Neural cell (in vitro differentiated cells): ENCODE results near the gene ACY1. TPM values are rescaled to one million over a fixed set of nuclear protein-coding genes. Genes with fewer than 3 reads are reported as not detected.

Experiments
- H2AFZ ChIP-seq: fragments of 200-600, 300-800 bp; sonication (generic), shearing (Covaris generic); 2 replicates; pipeline ENCODE4 v1.6.0; 2014; ENCODE audit warnings: low read depth, mild to moderate bottlenecking, antibody characterized with exemption, low read length, moderate library complexity
- H3F3A ChIP-seq: fragments of 200-600 bp; shearing (Covaris generic); 2 replicates; pipeline ENCODE4 v1.6.1; 2016; ENCODE audit warnings: mild to moderate bottlenecking, moderate library complexity, mixed read lengths, antibody characterized with exemption, low read length; ENCODE audit not compliant: insufficient read depth, poor library complexity, severe bottlenecking
- H3K27ac ChIP-seq: fragments of 200-600, 300-800 bp; sonication (generic), shearing (Covaris generic); 2 replicates; pipeline ENCODE4 v1.5.1; 2014; ENCODE audit warnings: mild to moderate bottlenecking, low read length, moderate library complexity
- H3K27me3 ChIP-seq: fragments of 300-800, 200-600 bp; sonication (generic), shearing (Covaris generic); 2 replicates; pipeline ENCODE4 v1.6.0; 2014; ENCODE audit warnings: mild to moderate bottlenecking, low read depth, low read length, moderate library complexity; ENCODE audit not compliant: insufficient read depth
- H3K36me3 ChIP-seq: fragments of 300-800, 200-600 bp; sonication (generic), shearing (Covaris generic); 2 replicates; pipeline ENCODE4 v1.5.1; 2014; ENCODE audit warnings: mild to moderate bottlenecking, antibody characterized with exemption, low read length, moderate library complexity; ENCODE audit not compliant: insufficient read depth
- H3K4me2 ChIP-seq: fragments of 300-800, 200-600 bp; sonication (generic), shearing (Covaris generic); 2 replicates; pipeline ENCODE4 v1.6.0; 2014; ENCODE audit warnings: mild to moderate bottlenecking, low read length
- H3K4me3 ChIP-seq: fragments of 300-800, 200-600 bp; sonication (generic), shearing (Covaris generic); 2 replicates; pipeline ENCODE4 v1.5.1; 2014; ENCODE audit warnings: mild to moderate bottlenecking, low read length, moderate library complexity
- H3K79me2 ChIP-seq: fragments of 200-600 bp; shearing (Covaris generic); replicated peaks from 2 replicates; pipeline ENCODE4 v1.6.0; 2014; ENCODE audit warnings: mild to moderate bottlenecking, low read length, moderate library complexity; ENCODE audit not compliant: insufficient read depth
- H3K9ac ChIP-seq: fragments of 300-800, 200-600 bp; sonication (generic), shearing (Covaris generic); 2 replicates; pipeline ENCODE4 v1.6.1; 2016; ENCODE audit warnings: mild to moderate bottlenecking, low read length, mixed read lengths
- H3K9me2 ChIP-seq: fragments of 200-600 bp; shearing (Covaris generic); 2 replicates; pipeline ENCODE4 v1.6.1; 2016; ENCODE audit warnings: mild to moderate bottlenecking, low read length, mixed read lengths; ENCODE audit not compliant: insufficient read depth
- H3K9me3 ChIP-seq: fragments of 200-600, 300-800 bp; sonication (generic), shearing (Covaris generic); 2 replicates; pipeline ENCODE4 v1.6.1; 2016; ENCODE audit warnings: mild to moderate bottlenecking, mixed run types, low read length, moderate library complexity, mixed read lengths
- H4K20me1 ChIP-seq: fragments of 200-600 bp; shearing (Covaris generic); 2 replicates; pipeline ENCODE4 v1.6.1; 2016; ENCODE audit warnings: mild to moderate bottlenecking, mixed run types; ENCODE audit not compliant: insufficient read depth
- EP300 ChIP-seq: fragments of 450-650 bp; conservative IDR thresholded peaks from 2 replicates; pipeline ENCODE4 v1.6.1; 2014; ENCODE audit warnings: antibody characterized with exemption, mild to moderate bottlenecking, moderate library complexity; ENCODE audit not compliant: poor library complexity, severe bottlenecking
- EZH2 ChIP-seq: fragments of 200-600, 300-800 bp; shearing (Covaris generic), sonication (generic); IDR thresholded peaks from 2 replicates; pipeline ENCODE4 v1.6.1; 2014; ENCODE audit warnings: antibody characterized with exemption, low read length, borderline replicate concordance, mild to moderate bottlenecking; ENCODE audit not compliant: insufficient read depth, poor library complexity, severe bottlenecking
- POLR2AphosphoS5 ChIP-seq: IDR thresholded peaks from 2 replicates; pipeline ENCODE4 v1.6.1; 2012
- RAD21 ChIP-seq: fragments of 450-650 bp; conservative IDR thresholded peaks from 2 replicates; pipeline ENCODE4 v1.6.1; 2014; ENCODE audit warnings: antibody characterized with exemption, mild to moderate bottlenecking, moderate library complexity
- REST ChIP-seq: IDR thresholded peaks from 2 replicates; pipeline ENCODE4 v1.6.1; 2012; ENCODE audit warnings: borderline replicate concordance
- SMC3 ChIP-seq: fragments of 450-650 bp; conservative IDR thresholded peaks from 2 replicates; pipeline ENCODE4 v1.6.1; 2014; ENCODE audit warnings: antibody characterized with exemption, mild to moderate bottlenecking, moderate library complexity; ENCODE audit not compliant: poor library complexity
- TAF1 ChIP-seq: IDR thresholded peaks from 2 replicates; pipeline ENCODE4 v1.6.1; 2012; ENCODE audit warnings: low read depth
- polyA plus RNA-seq: library from polyadenylated mRNA; depleted of rRNA; stranded (reverse); fragments of >200 nt; gene quantifications from 2 replicates; pipeline ENCODE4 v1.2.3, GENCODE V29; 2014
- TF ChIP-seq, protein P1 (sequence below): fragments of 450-650 bp; IDR thresholded peaks from 2 replicates; pipeline ENCODE4 v1.5.1; 2014; ENCODE audit warnings: antibody characterized with exemption, mild to moderate bottlenecking, moderate library complexity; ENCODE audit not compliant: poor library complexity, severe bottlenecking

Gene ACY1
- polyA plus RNA-seq, 1 donor from 2014 or later = 14.4 TPM

DNA sequence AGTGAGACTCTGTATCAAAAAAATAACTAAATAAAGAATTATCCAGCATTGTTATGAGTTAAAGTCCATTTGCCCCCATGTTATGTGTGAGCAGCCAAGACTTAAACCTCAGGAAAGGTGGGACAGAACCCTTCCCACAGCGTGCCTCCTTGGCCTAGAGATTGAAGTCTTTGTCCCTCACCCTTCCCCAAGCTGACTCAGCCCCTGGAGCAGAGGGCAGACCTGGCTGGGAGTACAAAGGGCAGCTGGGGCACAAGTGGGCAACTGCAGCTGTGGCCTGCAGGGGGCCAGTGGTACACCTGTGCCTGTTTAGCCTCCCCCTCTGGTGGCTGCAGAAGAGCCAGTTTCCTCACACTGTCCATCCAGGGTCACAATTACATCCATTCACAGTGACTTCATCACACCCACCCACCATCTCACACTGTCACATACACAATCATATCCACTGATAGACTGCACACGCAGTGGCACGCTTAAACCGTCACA lies 940 bp upstream of the ACY1 start:
- Histone ChIP-seq H3K79me2 (no peaks in the 10 kb centered on the region), H3K4me2 (no peak overlapping the region)

DNA sequence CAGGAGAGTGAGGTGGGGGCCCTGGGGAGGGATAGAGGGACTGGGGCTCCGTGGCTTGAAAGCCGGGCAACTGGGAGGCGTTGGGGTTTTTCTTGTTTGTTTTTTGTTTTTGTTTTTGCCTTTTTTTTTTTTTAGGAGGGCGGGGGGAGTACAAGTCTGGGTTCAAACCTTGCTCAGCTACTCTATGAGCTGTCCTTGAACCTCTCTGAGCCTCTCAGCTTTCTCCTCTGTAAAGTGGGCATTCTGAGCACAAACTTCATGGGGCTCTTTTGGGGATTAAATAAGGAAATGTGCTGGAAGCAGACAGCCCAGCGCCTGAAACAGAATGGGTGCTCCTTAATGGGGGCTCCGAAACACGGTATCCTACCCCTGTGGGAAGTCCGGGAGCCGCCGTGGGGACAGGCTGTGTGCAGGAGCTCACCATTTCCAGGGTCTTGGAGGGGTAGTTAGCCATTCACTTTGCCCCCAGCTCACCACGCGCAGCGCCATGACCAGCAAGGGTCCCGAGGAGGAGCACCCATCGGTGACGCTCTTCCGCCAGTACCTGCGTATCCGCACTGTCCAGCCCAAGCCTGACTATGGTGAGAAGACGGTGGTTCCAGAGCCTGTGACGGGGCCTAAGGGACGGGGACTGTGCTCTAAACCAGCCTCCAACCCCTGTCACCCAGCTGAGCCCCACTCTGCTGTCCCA lies 388 bp downstream of the ACY1 start:
- Histone ChIP-seq H3K9me3 (no peaks in the 10 kb centered on the region), H3K27ac (no peak overlapping the region), H3K4me2 (no peak overlapping the region), H3K79me2 (no peaks in the 10 kb centered on the region), H3K4me3 (peak overlapping the region; percentile 59), H3K9me2 (no peaks in the 10 kb centered on the region), H3K27me3 (no peaks in the 10 kb centered on the region), H2AFZ (no peak overlapping the region), H3K9ac (peak overlapping the region; percentile 46), H3F3A (no peaks in the 10 kb centered on the region), H4K20me1 (no peaks in the 10 kb centered on the region), H3K36me3 (no peaks in the 10 kb centered on the region)
- TF ChIP-seq RAD21 (no peak), EP300 (no peak), POLR2AphosphoS5 (no peak), SMC3 (no peak), REST (no peak), TAF1 (no peak), EZH2 (no peak)
- TF ChIP-seq, protein P1, sequence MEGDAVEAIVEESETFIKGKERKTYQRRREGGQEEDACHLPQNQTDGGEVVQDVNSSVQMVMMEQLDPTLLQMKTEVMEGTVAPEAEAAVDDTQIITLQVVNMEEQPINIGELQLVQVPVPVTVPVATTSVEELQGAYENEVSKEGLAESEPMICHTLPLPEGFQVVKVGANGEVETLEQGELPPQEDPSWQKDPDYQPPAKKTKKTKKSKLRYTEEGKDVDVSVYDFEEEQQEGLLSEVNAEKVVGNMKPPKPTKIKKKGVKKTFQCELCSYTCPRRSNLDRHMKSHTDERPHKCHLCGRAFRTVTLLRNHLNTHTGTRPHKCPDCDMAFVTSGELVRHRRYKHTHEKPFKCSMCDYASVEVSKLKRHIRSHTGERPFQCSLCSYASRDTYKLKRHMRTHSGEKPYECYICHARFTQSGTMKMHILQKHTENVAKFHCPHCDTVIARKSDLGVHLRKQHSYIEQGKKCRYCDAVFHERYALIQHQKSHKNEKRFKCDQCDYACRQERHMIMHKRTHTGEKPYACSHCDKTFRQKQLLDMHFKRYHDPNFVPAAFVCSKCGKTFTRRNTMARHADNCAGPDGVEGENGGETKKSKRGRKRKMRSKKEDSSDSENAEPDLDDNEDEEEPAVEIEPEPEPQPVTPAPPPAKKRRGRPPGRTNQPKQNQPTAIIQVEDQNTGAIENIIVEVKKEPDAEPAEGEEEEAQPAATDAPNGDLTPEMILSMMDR = no peak

More for the DNA sequence above, 940 bp upstream of the ACY1 start:
- H3K27me3 ChIP-seq = no peaks in the 10 kb centered on the region
- H3F3A ChIP-seq = no peaks in the 10 kb centered on the region
- H3K9me2 ChIP-seq = no peaks in the 10 kb centered on the region
- H2AFZ ChIP-seq = no peak overlapping the region
- no peaks in the 10 kb centered on the region for H3K36me3 ChIP-seq
- peak overlapping the region; percentile 59 for H3K4me3 ChIP-seq
- H3K9me3 ChIP-seq = no peaks in the 10 kb centered on the region
- no peak overlapping the region for H3K27ac ChIP-seq
- no peaks in the 10 kb centered on the region for H4K20me1 ChIP-seq
- H3K9ac ChIP-seq = peak overlapping the region; percentile 46
- TF ChIP-seq REST = no peak
- TF ChIP-seq EP300 = no peak
- TF ChIP-seq, protein P1 = peak; percentile 42
- TF ChIP-seq SMC3 = no peak
